SK-N-SH (cell line): ENCODE measurements around the gene PIGK. TPM values are rescaled to one million over a fixed set of nuclear protein-coding genes. Genes with fewer than 3 reads are reported as not detected.

Source experiments
- CTCF ChIA-PET: fragments of 300-600, 350-600 bp; formaldehyde crosslinking; extraction: SDS; loops from one replicate; lab custom pipeline; 2021; lab: Yijun Ruan, JAX
- POLR2A ChIA-PET: fragments of 350-600 bp; sonication (Branson Sonifier 250); formaldehyde crosslinking; extraction: SDS; loops from one replicate; lab custom pipeline; 2020; ENCODE audit warnings: antibody characterized with exemption, inconsistent platforms; lab: Yijun Ruan, JAX
- DNase-seq: peaks from one replicate; pipeline ENCODE4 v3.0.0; 2012
- H2AFZ ChIP-seq: fragments of 200-600 bp; sonication (generic); 2 replicates; pipeline ENCODE4 v1.8.1; 2016; ENCODE audit warnings: antibody characterized with exemption, mild to moderate bottlenecking, low read depth
- H3F3A ChIP-seq: fragments of 200-600 bp; sonication (generic); replicated peaks from 2 replicates; pipeline ENCODE3; 2016; ENCODE audit warnings: antibody characterized with exemption, mild to moderate bottlenecking; ENCODE audit not compliant: insufficient read depth
- H3K27ac ChIP-seq, 2 experiments: fragments of 200-500 bp in 1 of 2; fragments of 200-600 bp in 1 of 2; sonication (Bioruptor generic) in 1 of 2; sonication (generic), shearing (Covaris generic) in 1 of 2; 2 replicates each; pipeline versions ENCODE4 v1.5.1 to v1.6.1; 2014 to 2016; ENCODE audit warnings: low read depth in 2 of 2, inconsistent platforms in 1 of 2, low read length in 1 of 2, mild to moderate bottlenecking in 1 of 2, mixed read lengths in 1 of 2
- H3K27me3 ChIP-seq: fragments of 200-600 bp; sonication (generic), shearing (Covaris generic); 2 replicates; pipeline ENCODE4 v1.6.1; 2016; ENCODE audit warnings: mixed run types; ENCODE audit not compliant: insufficient read depth
- H3K36me3 ChIP-seq, 2 experiments: fragments of 200-500 bp in 1 of 2; fragments of 200-600 bp in 1 of 2; sonication (Bioruptor generic) in 1 of 2; sonication (generic) in 1 of 2; replicated peaks in 1 of 2; 2 replicates each; pipeline versions ENCODE3 to v1.5.1; 2014 to 2016; ENCODE audit warnings: low read length in 1 of 2, mild to moderate bottlenecking in 1 of 2; ENCODE audit not compliant: insufficient read depth in 2 of 2, control insufficient read depth in 1 of 2
- H3K4me1 ChIP-seq, 2 experiments: fragments of 200-500 bp in 1 of 2; fragments of 200-600 bp in 1 of 2; sonication (Bioruptor generic) in 1 of 2; sonication (generic), shearing (Covaris generic) in 1 of 2; 2 replicates each; pipeline versions ENCODE4 v1.5.1 to v1.6.1; 2014 to 2016; ENCODE audit warnings: low read depth in 1 of 2, low read length in 1 of 2, mixed run types in 1 of 2; ENCODE audit not compliant: insufficient read depth in 2 of 2, control insufficient read depth in 1 of 2
- H3K4me2 ChIP-seq: fragments of 200-600 bp; sonication (generic), shearing (Covaris generic); 2 replicates; pipeline ENCODE4 v1.6.1; 2017; ENCODE audit warnings: mixed run types
- H3K4me3 ChIP-seq, 2 experiments: fragments of 200-500 bp in 1 of 2; fragments of 200-600 bp in 1 of 2; sonication (Bioruptor generic) in 1 of 2; sonication (generic), shearing (Covaris generic) in 1 of 2; 2 replicates each; pipeline versions ENCODE4 v1.5.1 to v1.8.1; 2014 to 2016; ENCODE audit warnings: low read depth in 2 of 2, inconsistent platforms in 1 of 2, low read length in 1 of 2, mild to moderate bottlenecking in 1 of 2, mixed read lengths in 1 of 2, moderate library complexity in 1 of 2
- H3K79me2 ChIP-seq: fragments of 200-600 bp; sonication (generic); 2 replicates; pipeline ENCODE4 v1.8.1; 2017; ENCODE audit warnings: mild to moderate bottlenecking; ENCODE audit not compliant: insufficient read depth
- H3K9ac ChIP-seq: fragments of 200-600 bp; sonication (generic); 2 replicates; pipeline ENCODE4 v1.6.1; 2017; ENCODE audit warnings: mixed run types
- H3K9me2 ChIP-seq: fragments of 200-600 bp; sonication (generic); 2 replicates; pipeline ENCODE4 v1.6.1; 2017; ENCODE audit warnings: mixed run types
- H3K9me3 ChIP-seq: fragments of 200-600 bp; sonication (generic); 2 replicates; pipeline ENCODE4 v1.6.1; 2017; ENCODE audit warnings: mixed run types, mild to moderate bottlenecking, moderate library complexity
- H4K20me1 ChIP-seq: fragments of 200-600 bp; sonication (generic); 2 replicates; pipeline ENCODE4 v1.6.1; 2017; ENCODE audit warnings: mild to moderate bottlenecking, mixed run types; ENCODE audit not compliant: insufficient read depth
- CTCF ChIP-seq: fragments of 200-600 bp; sonication (generic); IDR thresholded peaks from 2 replicates; pipeline ENCODE4 v1.6.1; 2017; ENCODE audit warnings: antibody characterized with exemption, mild to moderate bottlenecking, moderate library complexity
- ELF1 ChIP-seq: IDR thresholded peaks from 2 replicates; pipeline ENCODE4 v1.4.0; 2012
- EP300 ChIP-seq, 2 experiments: IDR thresholded peaks; 2 replicates each; pipeline versions ENCODE4 v1.4.0 to v1.6.1; 2012; ENCODE audit warnings: borderline replicate concordance in 1 of 2, low read depth in 1 of 2, low read length in 1 of 2
- FOXJ3 ChIP-seq: sonication (generic); formaldehyde crosslinking; IDR thresholded peaks from 2 replicates; pipeline ENCODE4 v1.5.1; 2020; ENCODE audit warnings: mild to moderate bottlenecking, missing genetic modification reagents
- FOXM1 ChIP-seq: IDR thresholded peaks from 2 replicates; pipeline ENCODE4 v1.4.0; 2012; ENCODE audit warnings: low read depth, mild to moderate bottlenecking
- GABPA ChIP-seq: IDR thresholded peaks from 2 replicates; pipeline ENCODE4 v1.4.0; 2012; ENCODE audit warnings: low read depth, mild to moderate bottlenecking
- GATA2 ChIP-seq: sonication (generic); formaldehyde crosslinking; IDR thresholded peaks from 2 replicates; pipeline ENCODE4 v1.5.0; 2020; ENCODE audit warnings: mild to moderate bottlenecking, missing genetic modification reagents
- MAX ChIP-seq: IDR thresholded peaks from 2 replicates; pipeline ENCODE4 v1.4.0; 2012; ENCODE audit warnings: low read depth
- MEF2A ChIP-seq: IDR thresholded peaks from 2 replicates; pipeline ENCODE4 v1.4.0; 2012; ENCODE audit warnings: low read depth, borderline replicate concordance
- MXI1 ChIP-seq: IDR thresholded peaks from 2 replicates; pipeline ENCODE4 v1.6.1; 2012; ENCODE audit warnings: mild to moderate bottlenecking, low read depth, low read length, improper control_type of control experiment
- PBX3 ChIP-seq: IDR thresholded peaks from 2 replicates; pipeline ENCODE4; 2012
- POLR2AphosphoS5 ChIP-seq: IDR thresholded peaks from 2 replicates; pipeline ENCODE4 v1.6.1; 2012; ENCODE audit warnings: low read depth, low read length
- RAD21 ChIP-seq: IDR thresholded peaks from 2 replicates; pipeline ENCODE4 v1.6.1; 2012; ENCODE audit warnings: mild to moderate bottlenecking, low read length
- RFX5 ChIP-seq: IDR thresholded peaks from 2 replicates; pipeline ENCODE4 v1.6.1; 2012; ENCODE audit warnings: mild to moderate bottlenecking, improper control_type of control experiment, low read length
- RXRA ChIP-seq: IDR thresholded peaks from 2 replicates; pipeline ENCODE4 v1.4.0; 2012; ENCODE audit warnings: low read depth, mild to moderate bottlenecking, borderline replicate concordance
- SIN3A ChIP-seq: IDR thresholded peaks from 2 replicates; pipeline ENCODE4 v1.6.1; 2012; ENCODE audit warnings: low read depth, mild to moderate bottlenecking, low read length, moderate library complexity, borderline replicate concordance
- SMC3 ChIP-seq: IDR thresholded peaks from 2 replicates; pipeline ENCODE4 v1.6.1; 2012; ENCODE audit warnings: low read depth, low read length, improper control_type of control experiment
- TAF1 ChIP-seq: IDR thresholded peaks from 2 replicates; pipeline ENCODE4 v1.6.1; 2012; ENCODE audit warnings: low read depth, mild to moderate bottlenecking, low read length, moderate library complexity, borderline replicate concordance
- TCF12 ChIP-seq: IDR thresholded peaks from 2 replicates; pipeline ENCODE4 v1.4.0; 2012
- YY1 ChIP-seq: IDR thresholded peaks from 2 replicates; pipeline ENCODE4 v1.4.0; 2012; ENCODE audit warnings: low read depth, mild to moderate bottlenecking
- WGBS: methylation state at CpG from one replicate; pipeline ENCODE4 v1.1.6; 2017; ENCODE audit warnings: low lambda C conversion rate; 5-methylcytosine and 5-hydroxymethylcytosine counted together
- polyA plus RNA-seq, 3 experiments: library from polyadenylated mRNA; depleted of rRNA; stranded (reverse); fragments of >200 nt; gene quantifications; 2 replicates each; pipeline ENCODE4 v1.2.3, GENCODE V29; 2012
- TF ChIP-seq, protein P1 (sequence below): IDR thresholded peaks from 2 replicates; pipeline ENCODE4 v1.6.1; 2012; ENCODE audit warnings: mild to moderate bottlenecking, low read depth, low read length, moderate library complexity

Gene PIGK
- polyA plus RNA-seq (2012; rRNA removed) = 11.5 and 17.6 TPM in 2 replicates
- 22.5 and 26.0 TPM in 2 replicates for polyA plus RNA-seq (2012; cell fraction: cytosol; rRNA removed)
- polyA plus RNA-seq (2012; cell fraction: nucleus; rRNA removed) = 3.2 and 11.4 TPM in 2 replicates

- H3K36me3 ChIP-seq = no peaks in the 10 kb centered on the region
- peaks cover 7% of the 10 kb centered on the region for H3F3A ChIP-seq
- WGBS = under 1% methylated on average over 19 of the region's 31 CpGs
- peak; percentile 74 for DNase-seq
- peak within 1 kb of the TSS; percentile 71 to 85 for H3K27ac ChIP-seq
- H3K79me2 ChIP-seq = peaks cover 20% of the 10 kb centered on the region
- peaks cover 0 to 9% of the 10 kb centered on the region in 2 experiments; a peak in 1 of 4 replicates for H3K4me1 ChIP-seq
- H3K4me2 ChIP-seq = peak within 1 kb of the TSS; percentile 92
- no peak for TF ChIP-seq SMC3
- no peak; a peak in 1 of 4 replicates for TF ChIP-seq EP300 (IDR thresholded peaks at IDR 0.05; ENCODE audit: borderline replicate concordance in 1 of 2, low read depth in 1 of 2, low read length in 1 of 2)
- TF ChIP-seq GATA2 (CRISPR knock-in tag) = no peak
- TF ChIP-seq MEF2A = no peak
- 0 out of 2 replicates have a peak, but pooled peaks have one; percentile 16 for TF ChIP-seq GABPA
- TF ChIP-seq FOXM1 = no peak
- no peak for TF ChIP-seq RXRA
- no peak for TF ChIP-seq RFX5
- peak; percentile 9; the same call in 1 of the 2 replicates for TF ChIP-seq RAD21
- peak; percentile 94 for TF ChIP-seq MXI1
- TF ChIP-seq ELF1 = peak; percentile 33; the same call in 1 of the 2 replicates
- TF ChIP-seq, protein P1, sequence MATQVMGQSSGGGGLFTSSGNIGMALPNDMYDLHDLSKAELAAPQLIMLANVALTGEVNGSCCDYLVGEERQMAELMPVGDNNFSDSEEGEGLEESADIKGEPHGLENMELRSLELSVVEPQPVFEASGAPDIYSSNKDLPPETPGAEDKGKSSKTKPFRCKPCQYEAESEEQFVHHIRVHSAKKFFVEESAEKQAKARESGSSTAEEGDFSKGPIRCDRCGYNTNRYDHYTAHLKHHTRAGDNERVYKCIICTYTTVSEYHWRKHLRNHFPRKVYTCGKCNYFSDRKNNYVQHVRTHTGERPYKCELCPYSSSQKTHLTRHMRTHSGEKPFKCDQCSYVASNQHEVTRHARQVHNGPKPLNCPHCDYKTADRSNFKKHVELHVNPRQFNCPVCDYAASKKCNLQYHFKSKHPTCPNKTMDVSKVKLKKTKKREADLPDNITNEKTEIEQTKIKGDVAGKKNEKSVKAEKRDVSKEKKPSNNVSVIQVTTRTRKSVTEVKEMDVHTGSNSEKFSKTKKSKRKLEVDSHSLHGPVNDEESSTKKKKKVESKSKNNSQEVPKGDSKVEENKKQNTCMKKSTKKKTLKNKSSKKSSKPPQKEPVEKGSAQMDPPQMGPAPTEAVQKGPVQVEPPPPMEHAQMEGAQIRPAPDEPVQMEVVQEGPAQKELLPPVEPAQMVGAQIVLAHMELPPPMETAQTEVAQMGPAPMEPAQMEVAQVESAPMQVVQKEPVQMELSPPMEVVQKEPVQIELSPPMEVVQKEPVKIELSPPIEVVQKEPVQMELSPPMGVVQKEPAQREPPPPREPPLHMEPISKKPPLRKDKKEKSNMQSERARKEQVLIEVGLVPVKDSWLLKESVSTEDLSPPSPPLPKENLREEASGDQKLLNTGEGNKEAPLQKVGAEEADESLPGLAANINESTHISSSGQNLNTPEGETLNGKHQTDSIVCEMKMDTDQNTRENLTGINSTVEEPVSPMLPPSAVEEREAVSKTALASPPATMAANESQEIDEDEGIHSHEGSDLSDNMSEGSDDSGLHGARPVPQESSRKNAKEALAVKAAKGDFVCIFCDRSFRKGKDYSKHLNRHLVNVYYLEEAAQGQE = 0 out of 2 replicates have a peak, but pooled peaks have one; percentile 25
- peak; percentile 93 for TF ChIP-seq YY1
- peak; percentile 67; the same call in 1 of the 2 replicates for TF ChIP-seq FOXJ3
- TF ChIP-seq CTCF = peak; percentile 27
- TF ChIP-seq POLR2AphosphoS5 = peak; percentile 89
- TF ChIP-seq TAF1 = peak; percentile 88
- TF ChIP-seq TCF12 = peak; percentile 13; the same call in 1 of the 2 replicates
- no peak for TF ChIP-seq PBX3
- TF ChIP-seq MAX = peak; percentile 69
- TF ChIP-seq SIN3A = peak; percentile 98
- H3K9me3 ChIP-seq = no peaks in the 10 kb centered on the region
- H2AFZ ChIP-seq = peak within 1 kb of the TSS; percentile 99
- no peaks in the 10 kb centered on the region for H3K27me3 ChIP-seq
- ChIA-PET POLR2A (interaction anchor here (0.6 to 0.8 kb wide), 2 partner anchors 38 to 420 kb away, joined by 3 to 4 read pairs; no protein-coding TSS in a partner anchor), CTCF (interaction anchor here (0.9 to 1.7 kb wide), 5 partner anchors 13 to 314 kb away, joined by 3 to 10 read pairs (median 3); no protein-coding TSS in a partner anchor)
- peak within 1 kb of the TSS; percentile 78 for H3K9ac ChIP-seq
- no peaks in the 10 kb centered on the region for H4K20me1 ChIP-seq
- H3K4me3 ChIP-seq = peak within 1 kb of the TSS; percentile 88 to 98
- no peaks in the 10 kb centered on the region for H3K9me2 ChIP-seq
Observed at GRCh38 chr1:77219166-77219887, at the start of gene PIGK. Gene PIGK (minus strand): TSS chr1:77219430. CDS start chr1:77219402, 28 bp downstream.
